HG02610 (cell line): ENCODE results near the gene MOB1B.

Experiments used
- ATAC-seq: cut with Tn5 transposase; IDR thresholded peaks from one replicate; pipeline ENCODE4 v1.9.1; 2021; ENCODE audit warnings: mild to moderate bottlenecking, moderate library complexity; ENCODE audit not compliant: unreplicated experiment

MOB1B gene

DNA sequence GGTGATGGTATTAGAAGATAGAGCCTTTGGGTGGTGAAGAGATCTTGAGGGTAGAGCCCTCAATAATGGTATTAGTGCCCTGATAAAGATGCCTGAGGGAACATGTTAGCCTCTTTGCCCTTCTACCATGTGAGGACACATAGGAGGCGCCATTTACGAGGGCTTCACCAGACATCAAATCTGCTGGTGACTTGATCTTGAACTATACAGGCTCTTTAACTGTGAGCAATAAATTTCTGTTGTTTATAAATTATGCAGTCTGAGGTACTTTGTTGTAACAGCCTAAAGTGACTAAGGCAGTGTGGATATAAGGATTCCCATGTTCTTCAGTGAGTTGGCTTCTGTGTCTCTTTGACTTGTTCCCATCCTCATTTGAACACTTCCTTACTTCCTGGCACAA lies 11.8 kb downstream of the MOB1B start:
- no peak for ATAC-seq

DNA sequence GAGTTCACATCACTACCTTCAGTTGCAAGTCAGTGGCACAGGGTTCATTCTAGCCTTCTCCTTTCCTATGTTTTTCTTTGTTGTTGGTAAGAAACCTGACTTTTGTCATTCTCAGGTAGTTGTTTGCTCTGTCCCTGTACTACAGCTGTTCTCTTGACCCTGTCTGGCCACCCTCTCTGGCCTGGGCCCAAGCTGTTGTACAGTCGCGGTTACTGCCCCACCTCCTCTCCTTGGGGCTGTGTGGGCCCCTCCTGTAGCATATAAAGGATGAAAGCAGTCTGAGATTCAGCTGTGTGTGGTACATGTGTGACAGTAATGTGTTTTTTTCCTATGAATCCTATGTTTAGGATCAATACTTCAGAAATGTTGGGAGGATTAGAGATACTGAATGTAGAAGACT lies 12.5 kb downstream of the MOB1B start:
- no peak for ATAC-seq

DNA sequence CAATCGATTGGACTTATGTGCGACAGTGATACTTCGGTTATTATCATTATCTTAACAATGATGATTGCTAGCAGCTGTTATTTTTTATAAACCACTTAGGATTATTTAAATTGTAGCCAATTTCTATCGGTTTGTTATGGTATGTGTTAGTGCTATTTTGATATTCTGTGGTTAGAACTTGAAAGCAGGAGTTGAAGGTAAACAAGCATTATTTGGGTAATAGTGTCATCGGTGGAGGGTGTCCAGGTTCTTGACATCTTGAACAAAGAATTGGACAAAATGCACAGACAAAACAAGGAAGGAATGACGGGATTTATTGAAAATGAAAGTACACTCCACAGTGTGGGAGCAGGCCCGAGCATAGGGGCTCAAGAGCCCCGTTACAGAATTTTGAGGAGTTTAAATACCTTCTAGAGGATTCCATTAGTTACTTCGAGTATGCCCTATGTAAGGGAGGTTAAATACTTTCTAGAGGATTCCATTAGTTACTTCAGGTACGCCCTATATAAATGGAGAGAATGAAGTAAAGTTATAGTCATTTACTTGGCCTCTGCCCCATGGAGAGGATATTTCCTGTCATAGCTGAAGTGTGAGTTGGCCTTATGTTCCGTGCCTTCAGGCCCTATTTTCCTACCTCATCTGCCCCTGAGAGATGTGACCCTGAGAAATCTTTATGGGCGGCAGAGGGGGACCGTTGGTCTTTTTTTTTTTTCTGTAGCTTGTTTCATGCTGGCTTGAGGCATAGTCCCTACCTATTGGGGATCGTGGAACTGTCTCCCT lies 13.1 kb downstream of the MOB1B start:
- no peak for ATAC-seq

DNA sequence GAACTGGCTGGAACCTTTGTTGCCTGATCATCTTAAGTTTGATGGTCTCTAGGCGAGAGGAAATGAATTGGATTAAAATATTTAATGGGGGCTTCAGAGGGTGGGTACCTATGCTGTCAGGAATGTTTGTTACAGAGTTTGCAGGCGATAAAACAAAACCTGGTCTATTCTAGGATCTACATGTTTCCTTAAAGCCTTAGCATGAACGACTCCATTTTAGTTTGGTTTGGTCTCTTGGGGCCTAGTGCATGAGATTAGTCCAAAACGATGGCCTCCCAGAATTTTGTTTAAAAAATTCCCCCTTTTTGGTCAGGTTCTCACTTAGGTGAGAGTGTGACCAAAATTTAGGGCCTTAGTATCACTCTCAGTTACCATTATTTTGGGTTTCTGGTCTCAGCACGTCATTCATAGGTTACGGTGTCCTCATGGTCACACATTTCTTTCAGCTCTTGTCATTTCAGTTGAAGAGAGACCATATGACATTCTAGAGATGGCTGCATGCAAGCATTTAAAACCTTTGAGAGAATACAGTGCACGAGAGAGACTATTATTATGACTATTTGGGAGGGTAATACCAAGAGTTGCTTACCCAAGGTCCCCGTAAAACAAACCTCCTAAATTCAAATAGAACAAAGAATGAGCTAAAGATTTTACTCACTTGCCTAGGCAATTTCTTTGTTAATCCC lies 13.8 kb downstream of the MOB1B start:
- ATAC-seq: peak; percentile 94

DNA sequence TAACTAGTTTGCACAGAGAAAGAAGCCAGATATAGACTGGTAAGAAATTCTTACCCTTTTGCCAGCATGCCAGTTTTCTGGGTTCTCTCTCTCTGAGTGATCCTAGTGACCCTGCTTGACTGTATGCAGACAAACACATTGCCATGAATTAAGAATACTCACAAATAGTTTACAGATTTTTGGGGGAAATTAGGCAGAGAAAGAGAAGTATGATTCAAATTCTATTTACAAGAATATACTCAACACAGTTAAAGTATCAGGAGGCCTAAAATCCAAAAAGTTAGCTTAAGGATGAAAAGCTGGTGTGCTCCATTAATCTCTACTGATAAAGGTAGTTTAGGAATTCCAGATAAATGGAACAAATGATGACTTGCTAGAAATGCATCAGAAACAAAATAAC lies 18.4 kb downstream of the MOB1B start:
- no peak for ATAC-seq

DNA sequence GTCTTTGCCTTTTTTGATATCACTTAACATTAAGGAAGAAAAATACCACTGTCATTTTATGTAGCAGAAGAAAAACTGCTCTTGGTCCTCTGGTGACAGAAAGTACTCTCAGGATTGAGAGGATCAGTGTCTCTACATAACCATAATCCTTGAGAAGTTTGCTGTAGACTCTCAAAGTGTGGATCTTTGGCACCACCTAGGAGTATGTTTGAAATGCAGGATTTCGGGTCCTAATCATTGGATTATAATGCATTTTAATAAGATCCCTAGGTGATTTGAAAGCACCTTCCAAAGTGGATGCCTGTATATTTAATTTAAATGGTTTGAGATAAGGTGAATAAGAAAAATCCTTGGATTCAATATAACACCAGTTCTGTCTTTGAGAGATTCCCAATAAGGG lies 23.2 kb downstream of the MOB1B start:
- no peak for ATAC-seq

DNA sequence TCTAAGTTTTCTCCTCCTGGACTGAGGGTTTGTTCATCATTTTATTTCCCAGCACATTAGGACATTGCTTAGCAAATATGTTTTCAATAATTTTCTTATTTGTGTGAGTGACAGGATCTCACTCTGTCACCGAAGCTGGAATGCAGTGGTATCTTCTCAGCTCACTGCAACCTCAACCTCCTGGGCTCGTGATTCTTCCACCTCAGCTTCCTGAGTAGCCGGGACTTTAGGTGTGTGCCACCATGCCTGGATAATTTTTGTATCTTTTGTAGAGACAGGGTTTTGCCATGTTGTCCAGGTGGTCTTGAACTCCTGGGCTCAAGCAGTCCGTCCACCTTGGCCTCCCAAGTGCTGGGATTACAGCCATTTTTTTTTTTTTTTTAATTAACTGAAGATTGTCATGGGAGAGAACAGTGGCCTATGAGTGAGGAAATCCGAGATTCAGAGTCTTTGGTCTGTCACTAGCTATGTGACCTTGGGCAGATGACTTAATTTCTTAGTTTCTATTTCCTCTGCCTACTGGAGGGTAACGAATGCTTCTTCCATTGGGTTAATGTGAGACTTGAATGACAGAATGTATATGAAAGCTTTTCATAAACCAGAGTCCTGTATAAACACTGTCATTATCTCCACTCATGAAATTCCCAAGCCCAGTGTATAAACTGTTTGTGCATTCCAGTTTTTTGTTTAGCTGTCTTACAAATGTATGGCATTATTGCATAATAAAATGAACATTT lies 23.9 kb downstream of the MOB1B start:
- ATAC-seq: peak; percentile 76

DNA sequence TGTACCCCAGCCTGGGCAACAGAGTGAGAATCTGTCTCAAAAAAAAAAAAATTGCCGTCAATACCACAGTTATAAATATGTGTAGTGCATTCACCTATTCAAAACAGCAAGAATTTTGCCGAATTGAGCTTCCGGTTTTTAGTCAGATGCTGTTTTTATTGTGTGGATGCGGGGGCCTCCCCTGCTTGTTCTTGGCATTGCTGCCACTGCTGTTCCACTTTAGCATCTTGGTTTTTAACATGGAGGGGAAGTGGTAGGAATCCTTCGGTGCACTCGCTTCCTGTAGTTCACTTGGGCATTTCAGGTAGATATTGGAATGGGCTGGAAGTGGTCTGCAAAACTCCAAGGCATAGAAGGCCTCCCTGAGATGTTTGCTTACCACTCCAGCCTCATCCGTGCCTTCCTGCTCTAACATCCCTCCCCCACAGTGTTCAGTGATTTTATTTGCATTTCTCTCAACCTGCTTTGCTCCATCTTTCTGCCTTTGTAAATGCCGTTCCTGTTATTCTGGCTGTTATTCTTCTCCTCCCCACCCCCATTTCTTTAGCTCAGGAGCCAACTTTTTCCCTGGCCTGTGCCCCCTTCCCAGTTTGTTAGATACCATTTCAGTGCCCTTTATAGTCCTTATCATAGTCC lies 25.5 kb downstream of the MOB1B start:
- ATAC-seq: peak; percentile 43

DNA sequence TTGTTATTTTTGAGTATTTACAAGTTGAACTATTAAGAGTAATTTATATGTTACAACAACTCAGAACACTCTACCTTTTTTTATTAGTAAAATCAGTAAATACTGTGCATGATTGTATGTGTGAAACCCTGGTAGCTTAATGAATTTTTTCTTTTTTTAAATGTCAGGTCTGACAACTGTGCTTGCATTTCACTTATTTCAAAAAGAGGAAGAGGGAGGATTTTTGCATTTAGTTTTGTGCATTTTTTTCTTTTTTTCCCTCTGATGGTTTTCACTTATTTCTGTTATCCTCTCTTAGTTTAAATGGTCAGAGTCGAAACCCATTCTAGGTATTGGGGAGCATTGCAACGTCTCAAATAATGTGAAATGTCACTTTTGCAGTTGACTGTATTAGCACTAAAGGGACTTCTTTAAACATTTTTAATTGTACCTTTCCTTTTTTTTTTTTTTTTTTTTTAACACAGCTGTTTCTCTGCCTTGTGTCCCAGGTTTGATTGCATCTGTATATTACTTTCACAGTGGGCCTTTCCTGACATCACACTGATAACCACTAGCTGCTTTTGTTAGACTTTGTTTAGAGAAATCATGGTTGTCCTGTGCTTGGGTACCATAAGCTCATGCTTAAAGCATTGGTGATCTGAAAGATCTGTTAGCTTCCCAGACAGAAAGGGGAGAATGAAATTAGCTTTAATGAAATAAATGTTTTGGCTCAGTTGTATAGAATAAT lies 28.5 kb downstream of the MOB1B start:
- ATAC-seq: no peak

DNA sequence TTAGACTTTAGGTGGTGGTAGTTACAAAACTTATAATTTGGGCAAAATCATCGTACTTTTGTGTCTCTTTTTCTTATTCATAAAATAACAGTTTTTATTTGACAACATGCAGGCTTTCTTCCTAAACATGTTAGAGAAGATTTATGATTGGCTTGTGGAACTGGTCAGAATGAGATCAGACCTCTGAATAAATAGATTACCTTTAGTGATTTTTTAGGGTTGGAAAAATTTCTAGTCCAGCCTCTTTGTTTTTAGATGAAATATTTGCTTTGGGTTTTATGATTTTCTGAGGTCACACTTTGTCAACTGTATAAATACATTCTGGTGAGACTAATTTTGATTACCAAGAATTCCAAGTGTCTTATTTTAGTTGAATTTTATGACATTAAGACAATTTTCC lies 29.2 kb downstream of the MOB1B start:
- no peak for ATAC-seq

DNA sequence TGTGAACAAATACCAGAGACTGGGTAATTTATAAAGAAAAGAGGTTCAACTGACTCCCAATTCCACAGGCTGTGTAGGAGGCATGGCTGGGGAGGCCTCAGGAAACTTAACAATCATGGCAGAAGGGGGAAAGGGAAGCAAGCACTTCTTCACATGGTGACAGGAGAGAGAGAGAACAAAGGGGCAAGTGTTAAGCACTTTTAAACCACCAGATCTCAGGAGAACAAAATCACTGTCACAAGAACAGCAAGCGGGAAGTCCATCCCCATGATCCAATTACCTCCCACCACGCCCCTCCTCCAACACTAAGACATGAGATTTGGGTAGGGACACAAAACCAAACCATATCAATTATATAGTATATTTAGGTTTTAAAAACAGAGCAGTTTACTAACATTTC lies 30.8 kb downstream of the MOB1B start:
- ATAC-seq: no peak

DNA sequence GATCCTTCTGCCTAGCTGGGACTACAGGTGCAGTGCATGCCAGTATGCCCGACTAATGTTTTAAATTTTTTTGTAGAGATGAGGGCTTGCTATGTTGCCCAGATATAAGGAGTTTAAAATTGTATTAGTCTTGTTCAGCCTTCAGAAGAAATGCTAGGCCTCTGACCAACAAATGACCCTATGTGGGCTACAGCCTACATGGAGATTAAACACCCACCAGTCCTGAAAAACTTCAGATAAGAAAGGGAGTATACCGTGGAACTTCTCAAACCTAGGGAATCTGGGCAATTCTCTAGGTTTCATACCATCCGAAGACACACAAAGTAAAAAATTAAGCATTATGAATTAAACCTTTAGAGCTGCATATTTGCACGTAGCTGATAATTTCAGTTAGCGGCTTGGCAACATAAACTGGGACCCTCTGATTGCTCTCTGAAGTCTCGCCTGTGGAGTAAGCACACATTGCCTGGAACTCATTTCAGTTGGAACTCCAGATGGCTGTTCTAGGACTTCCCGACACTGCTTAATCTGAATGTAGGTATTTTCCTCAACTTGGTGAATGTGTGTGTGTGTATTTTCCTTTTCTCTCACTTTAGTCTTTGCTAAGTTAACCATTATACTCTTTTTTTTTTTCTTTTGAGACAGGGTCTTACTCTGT lies 33.0 kb downstream of the MOB1B start:
- no peak for ATAC-seq

DNA sequence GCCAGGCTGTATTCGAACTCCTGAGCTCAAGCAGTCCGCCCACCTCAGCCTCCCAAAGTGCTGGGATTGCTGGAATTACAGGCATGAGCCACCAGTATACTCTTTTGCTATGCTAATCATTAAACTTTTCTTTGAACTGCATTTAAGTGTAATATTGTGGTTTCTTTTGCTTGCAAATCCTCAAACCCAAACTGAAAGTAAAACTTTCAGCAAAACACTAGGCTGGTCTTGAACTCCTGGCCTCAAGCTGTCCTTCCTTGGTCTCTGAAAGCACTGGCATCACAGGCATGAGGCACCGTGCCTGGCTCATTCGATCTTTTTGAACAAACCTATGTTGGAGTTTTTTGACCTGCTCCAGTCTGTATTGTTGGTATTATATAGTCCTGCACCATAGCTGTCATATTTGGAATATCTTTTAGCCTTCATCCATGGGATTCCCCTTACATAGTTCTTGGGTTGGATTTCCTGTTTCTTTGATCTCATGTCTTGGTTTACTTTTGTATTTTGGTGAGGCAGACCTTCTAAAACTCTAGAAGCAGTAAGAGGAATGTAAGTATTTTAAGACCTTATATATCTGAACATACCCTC lies 34.1 kb downstream of the MOB1B start:
- ATAC-seq: peak; percentile 54

DNA sequence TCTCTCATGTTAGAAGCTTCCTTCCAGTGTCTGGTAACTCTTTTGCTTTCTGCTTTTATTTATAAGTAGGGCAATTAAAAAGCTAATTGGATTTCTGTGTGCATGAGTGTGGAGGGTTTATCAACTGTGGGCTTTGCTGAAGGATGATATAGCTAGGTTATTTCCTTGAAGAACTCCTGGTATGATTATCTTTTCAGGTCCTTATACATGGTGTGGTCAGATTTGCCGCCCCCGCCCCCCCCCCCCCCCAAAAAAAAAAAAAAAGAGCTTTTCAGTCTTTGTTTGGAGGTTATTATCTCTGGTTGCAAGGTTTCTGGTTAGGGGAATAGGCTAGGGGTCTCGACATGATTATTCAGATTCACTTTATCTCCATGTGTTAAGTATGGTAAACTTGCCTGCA lies 35.9 kb downstream of the MOB1B start:
- ATAC-seq: no peak

DNA sequence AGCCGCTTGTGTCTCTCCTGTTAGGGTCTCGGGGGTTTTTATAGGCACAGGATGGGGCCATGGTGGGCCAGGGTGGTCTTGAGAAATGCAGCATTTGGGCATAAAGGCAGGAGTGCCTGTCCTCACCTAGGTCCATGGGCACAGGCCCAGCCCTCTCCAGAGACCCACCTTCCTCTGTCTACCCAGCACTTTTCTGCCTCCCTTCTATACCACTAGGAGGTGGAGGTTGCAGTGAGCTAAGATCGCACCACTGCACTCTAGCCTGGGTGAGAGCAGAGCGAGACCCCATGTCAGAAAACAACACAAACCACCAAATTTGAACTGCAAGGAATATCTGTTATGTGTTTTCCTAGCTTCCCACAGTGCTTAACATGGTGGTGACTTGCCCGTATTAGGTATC lies 38.0 kb downstream of the MOB1B start:
- ATAC-seq: no peak

DNA sequence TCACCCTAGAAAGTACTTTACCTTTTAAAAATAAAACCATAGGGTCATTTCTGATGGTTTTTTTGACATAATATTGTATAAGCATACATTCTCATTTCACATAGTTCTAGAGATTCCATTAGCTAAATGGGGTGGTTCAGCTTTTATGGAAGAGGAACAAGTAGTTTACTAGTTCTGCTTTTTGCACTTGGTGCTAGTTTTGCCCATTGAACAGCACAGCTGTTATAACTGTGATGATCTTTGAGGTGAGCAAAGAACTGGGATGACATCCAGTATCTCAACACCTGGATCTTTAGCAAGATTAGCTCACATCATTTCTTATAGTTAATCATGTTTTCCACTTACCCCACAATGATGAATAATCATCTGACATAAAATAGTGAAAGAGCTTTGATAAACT lies 40.9 kb downstream of the MOB1B start:
- peak; percentile 72 for ATAC-seq

DNA sequence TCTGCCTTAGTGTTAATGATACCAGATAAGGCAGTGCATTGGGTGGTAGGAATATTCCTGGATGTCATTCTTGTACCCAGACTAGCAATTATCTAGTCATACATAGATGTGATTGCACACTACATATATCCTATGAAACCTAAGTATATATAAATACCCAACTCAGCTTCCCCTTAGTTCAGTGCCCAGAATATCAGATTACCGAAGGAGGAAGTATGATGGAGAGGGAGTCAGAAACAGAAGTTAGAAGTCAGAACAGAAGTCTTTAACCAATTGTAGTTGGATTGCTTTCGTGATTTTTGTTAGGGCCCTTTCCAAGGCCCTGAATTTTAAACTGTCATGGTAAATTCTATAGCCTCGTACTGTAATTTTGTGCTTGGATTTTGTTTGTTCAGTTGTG lies 42.9 kb downstream of the MOB1B start:
- peak; percentile 56 for ATAC-seq

DNA sequence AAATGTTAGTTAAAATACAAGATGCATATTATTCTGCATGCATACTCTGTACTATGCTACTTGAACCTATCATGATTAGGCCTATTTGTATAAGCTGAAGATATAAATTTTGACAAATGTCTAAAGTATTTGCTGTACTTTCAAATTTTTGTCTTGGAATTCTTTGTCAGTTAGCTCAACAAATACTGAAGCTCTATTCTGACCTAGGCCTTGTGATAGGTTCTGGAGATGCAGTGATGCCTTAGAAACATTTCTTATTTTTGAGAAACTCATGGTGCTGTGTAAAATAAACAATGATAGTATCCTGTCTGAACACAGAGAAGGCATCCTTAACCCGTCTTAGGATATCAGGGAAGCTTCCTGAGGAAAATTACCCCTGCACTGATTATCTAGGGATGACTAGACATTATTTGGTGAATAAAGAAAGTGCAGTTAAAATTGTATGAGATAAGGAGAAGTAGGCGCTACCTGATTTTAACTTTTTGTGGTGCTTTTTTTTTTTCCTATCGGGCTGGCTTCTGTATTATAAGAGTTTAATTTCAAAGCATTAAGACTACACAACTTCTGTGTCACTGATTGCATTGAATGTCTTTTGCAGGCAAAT lies 43.4 kb downstream of the MOB1B start:
- no peak for ATAC-seq

DNA sequence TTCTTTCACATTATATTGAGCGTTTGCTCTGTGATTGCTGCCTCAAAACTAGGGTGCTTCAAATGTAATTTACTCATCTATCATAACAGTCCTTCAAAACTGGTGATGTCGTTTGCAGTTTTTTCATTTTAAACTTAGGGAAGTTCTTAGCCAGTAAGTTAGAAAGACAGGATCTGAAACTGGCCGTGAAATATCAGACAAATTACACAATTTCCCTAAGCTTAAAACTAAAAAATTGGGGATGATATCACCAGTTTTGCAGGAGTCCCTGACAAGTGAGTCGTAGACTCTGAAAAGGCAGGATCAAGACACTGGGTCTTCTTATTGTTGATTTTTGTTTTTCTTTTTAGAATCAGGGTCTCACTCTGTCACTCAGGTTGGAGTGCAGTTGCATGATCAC lies 44.8 kb downstream of the MOB1B start:
- no peak for ATAC-seq
